Pulmonary artery endothelial cell (primary cell): ENCODE data around the gene TANC1. TPM values are rescaled to one million over a fixed set of nuclear protein-coding genes. Genes with fewer than 3 reads are reported as not detected.

Experiments used
- DNase-seq: peaks from one replicate; pipeline ENCODE4 v3.0.0-alpha.2; 2011; ENCODE audit warnings: low read depth, low spot score
- total RNA-seq: library from RNA; depleted of rRNA; stranded (reverse); fragments of >200 nt; gene quantifications from 2 replicates; pipeline ENCODE4 v1.2.3, GENCODE V29; 2014

TANC1 gene
- total RNA-seq, 1 donor from 2014 or later = 55.0 TPM

- no peak for DNase-seq
Measured at GRCh38 chr2:159187106-159187505, 218.7 kb downstream of the TANC1 start.

GRCh38 chr2:159188449-159188848 is 220.0 kb downstream of the TANC1 start:
- peak; percentile 60 for DNase-seq

- DNase-seq = no peak
Measured at GRCh38 chr2:159192371-159192918, 224.0 kb downstream of the TANC1 start.

- DNase-seq = no peak
Measured at GRCh38 chr2:159193791-159194190, 225.4 kb downstream of the TANC1 start.

- no peak for DNase-seq
Measured at GRCh38 chr2:159194241-159194640, 225.8 kb downstream of the TANC1 start.

GRCh38 chr2:159195697-159196096 is 227.3 kb downstream of the TANC1 start:
- no peak for DNase-seq

- no peak for DNase-seq
Measured at GRCh38 chr2:159196393-159196925, 228.0 kb downstream of the TANC1 start.

GRCh38 chr2:159199236-159199635 is 230.8 kb downstream of the TANC1 start:
- DNase-seq = no peak

- no peak for DNase-seq
Measured at GRCh38 chr2:159199761-159200465, 231.5 kb downstream of the TANC1 start.

- no peak for DNase-seq
Measured at GRCh38 chr2:159200498-159200897, 232.1 kb downstream of the TANC1 start.

- DNase-seq = no peak
Measured at GRCh38 chr2:159201360-159202063, 233.1 kb downstream of the TANC1 start.

GRCh38 chr2:159202568-159203071 is 234.2 kb downstream of the TANC1 start:
- DNase-seq = no peak

GRCh38 chr2:159204381-159205144 is 236.1 kb downstream of the TANC1 start:
- no peak for DNase-seq

- DNase-seq = no peak
Measured at GRCh38 chr2:159206736-159207380, 238.4 kb downstream of the TANC1 start.

- no peak for DNase-seq
Measured at GRCh38 chr2:159208438-159208837, 240.0 kb downstream of the TANC1 start.

- no peak for DNase-seq
Measured at GRCh38 chr2:159209341-159210306, 241.2 kb downstream of the TANC1 start.

GRCh38 chr2:159211447-159212396 is 243.3 kb downstream of the TANC1 start:
- no peak for DNase-seq

GRCh38 chr2:159213296-159213695 is 244.9 kb downstream of the TANC1 start:
- DNase-seq = no peak
